PFSK-1 (cell line): ENCODE results near the gene ADCYAP1R1.

Source experiments
- FOXP2 ChIP-seq: optimal IDR thresholded peaks from 2 replicates; pipeline ENCODE3; 2011; ENCODE audit warnings: borderline replicate concordance, control low read depth, inconsistent platforms; ENCODE audit not compliant: insufficient read depth; ENCODE audit errors: extremely low read length, extremely low read depth
- POLR2AphosphoS5 ChIP-seq: IDR thresholded peaks from 2 replicates; pipeline ENCODE4 v1.6.1; 2012; ENCODE audit warnings: low read depth, mild to moderate bottlenecking, control low read depth, low read length, moderate library complexity
- REST ChIP-seq, 2 experiments: IDR thresholded peaks; 2 replicates each; pipeline versions ENCODE4 v1.6.1 to v1.8.0; 2011 to 2012; ENCODE audit warnings: low read depth in 2 of 2, low read length in 2 of 2, control low read depth in 1 of 2, inconsistent platforms in 1 of 2, mild to moderate bottlenecking in 1 of 2, moderate library complexity in 1 of 2; ENCODE audit not compliant: insufficient read depth in 1 of 2
- SIN3A ChIP-seq: IDR thresholded peaks from 2 replicates; pipeline ENCODE4 v1.6.1; 2012; ENCODE audit warnings: mild to moderate bottlenecking, low read length, moderate library complexity, borderline replicate concordance; ENCODE audit not compliant: insufficient read depth
- TAF1 ChIP-seq: IDR thresholded peaks from 2 replicates; pipeline ENCODE4 v1.6.1; 2012; ENCODE audit warnings: low read length, control low read depth, borderline replicate concordance; ENCODE audit not compliant: insufficient read depth

The ADCYAP1R1 gene

GRCh38 chr7:31096877-31097258, 44.8 kb downstream of the ADCYAP1R1 start:
- TF ChIP-seq TAF1: no peak
- TF ChIP-seq REST (IDR thresholded peaks at IDR 0.05; ENCODE audit: insufficient read depth in 1 of 2, low read depth in 2 of 2, low read length in 2 of 2): no peak
- TF ChIP-seq POLR2AphosphoS5: no peak
- no peak for TF ChIP-seq FOXP2
- no peak for TF ChIP-seq SIN3A

GRCh38 chr7:31098642-31099360, 46.7 kb downstream of the ADCYAP1R1 start:
- TF ChIP-seq SIN3A: no peak
- no peak for TF ChIP-seq REST (IDR thresholded peaks at IDR 0.05; ENCODE audit: insufficient read depth in 1 of 2, low read depth in 2 of 2, low read length in 2 of 2)
- TF ChIP-seq POLR2AphosphoS5: no peak
- TF ChIP-seq TAF1: no peak

- TF ChIP-seq TAF1 (no peak), POLR2AphosphoS5 (no peak), REST (IDR thresholded peaks at IDR 0.05; ENCODE audit: insufficient read depth in 1 of 2, low read depth in 2 of 2, low read length in 2 of 2) (no peak), SIN3A (no peak)
Observed at GRCh38 chr7:31099451-31100444, 47.6 kb downstream of the ADCYAP1R1 start.

GRCh38 chr7:31100445-31100844, 48.3 kb downstream of the ADCYAP1R1 start:
- no peak for TF ChIP-seq FOXP2
- no peak for TF ChIP-seq SIN3A
- no peak for TF ChIP-seq POLR2AphosphoS5
- no peak for TF ChIP-seq TAF1
- no peak for TF ChIP-seq REST (IDR thresholded peaks at IDR 0.05; ENCODE audit: insufficient read depth in 1 of 2, low read depth in 2 of 2, low read length in 2 of 2)
